ENCODE data around the gene KRTAP1-4.
"Not testable (repeated sequence)": the region's sequence is repeated elsewhere in the genome, so short reads cannot be mapped to it uniquely, and the experiment has no call there.

Gene KRTAP1-4

GRCh38 chr17:41002814-41003213 lies 27.2 kb downstream of the KRTAP1-4 start:
- DNase-seq = no peak

- no peak for DNase-seq
Measured at GRCh38 chr17:41001795-41002194, 28.2 kb downstream of the KRTAP1-4 start.

GRCh38 chr17:40999563-40999962 lies 30.4 kb downstream of the KRTAP1-4 start, which contains the start of gene KRTAP3-2:
KRTAP3-2 (minus strand) TSS chr17:40999906; CDS start chr17:40999853, 53 bp downstream.
- not testable (repeated sequence) for DNase-seq

- DNase-seq = no peak
Measured at GRCh38 chr17:40997361-40997760, 32.6 kb downstream of the KRTAP1-4 start.

- no peak for DNase-seq
Measured at GRCh38 chr17:40996829-40997228, 33.2 kb downstream of the KRTAP1-4 start.

GRCh38 chr17:40995116-40995515 lies 34.9 kb downstream of the KRTAP1-4 start:
- DNase-seq = no peak

- no peak for DNase-seq
Measured at GRCh38 chr17:40993839-40994238, 36.2 kb downstream of the KRTAP1-4 start, which contains the start of gene KRTAP3-3. KRTAP3-3 (minus strand) TSS chr17:40994164; CDS start chr17:40994097, 67 bp downstream.

- DNase-seq = no peak
Measured at GRCh38 chr17:40993084-40993483, 36.9 kb downstream of the KRTAP1-4 start.

- no peak for DNase-seq
Measured at GRCh38 chr17:40992666-40993065, 37.3 kb downstream of the KRTAP1-4 start.

GRCh38 chr17:40986920-40987319 lies 43.1 kb downstream of the KRTAP1-4 start:
- no peak for DNase-seq

- DNase-seq = no peak
Measured at GRCh38 chr17:40984226-40984625, 45.8 kb downstream of the KRTAP1-4 start, which contains the start of gene KRT40. KRT40 (minus strand) TSS chr17:40984326; CDS start chr17:40984273, 53 bp downstream.

- DNase-seq = no peak
Measured at GRCh38 chr17:40981115-40981514, 48.9 kb downstream of the KRTAP1-4 start.

GRCh38 chr17:40980596-40980995 lies 49.4 kb downstream of the KRTAP1-4 start:
- DNase-seq = no peak

- no peak for DNase-seq
Measured at GRCh38 chr17:40980117-40980516, 49.9 kb downstream of the KRTAP1-4 start.

Data from CD4-positive, alpha-beta T cell treated with Interleukin-21 for 1 hour (primary cell).